ENCODE data around the gene ALPK1. TPM values are rescaled to one million over a fixed set of nuclear protein-coding genes. Genes with fewer than 3 reads are reported as not detected.

ALPK1 gene
- total RNA-seq, 4 donors from 2014 or later: 16.5 to 38.1 (median 31.5) TPM

GRCh38 chr4:112416464-112416863, 119.3 kb downstream of the ALPK1 start:
- Histone ChIP-seq H3K36me3 (peaks cover 0 to 66% (median 4%) of the 10 kb centered on the region in 3 donors), H3K27ac (no peak overlapping the region), H3K4me3 (no peak overlapping the region), H3K27me3 (no peaks in the 10 kb centered on the region), H3K9me3 (peaks cover 0 to 4% (median 0%) of the 10 kb centered on the region in 4 donors), H3K4me1 (no peaks in the 10 kb centered on the region)
- WGBS, 2 donors: 95 to 98% methylated on average over 3 of the region's 3 CpGs
- no peak for TF ChIP-seq CTCF (IDR thresholded peaks at IDR 0.05)
- TF ChIP-seq EP300 (IDR thresholded peaks at IDR 0.05): no peak
- no peak for TF ChIP-seq POLR2A (IDR thresholded peaks at IDR 0.05)
- DNase-seq (ENCODE audit: low spot score in 2 of 2): no peak

GRCh38 chr4:112418092-112418491, 120.9 kb downstream of the ALPK1 start:
- H3K9me3 ChIP-seq: peaks cover 0 to 4% (median 0%) of the 10 kb centered on the region in 4 donors

GRCh38 chr4:112421911-112422310, 124.7 kb downstream of the ALPK1 start:
- TF ChIP-seq POLR2A (IDR thresholded peaks at IDR 0.05) (no peak), EP300 (IDR thresholded peaks at IDR 0.05) (no peak), CTCF (IDR thresholded peaks at IDR 0.05) (no peak)
- Histone ChIP-seq H3K4me1 (no peaks in the 10 kb centered on the region), H3K27me3 (no peaks in the 10 kb centered on the region), H3K36me3 (peaks cover 0 to 57% (median 4%) of the 10 kb centered on the region in 3 donors), H3K27ac (no peak overlapping the region), H3K9me3 (no peaks in the 10 kb centered on the region), H3K4me3 (no peak overlapping the region)
- DNase-seq (ENCODE audit: low spot score in 2 of 2): no peak
- 92 to 96% methylated on average over 7 of the region's 7 CpGs for WGBS, 2 donors

More at GRCh38 chr4:112418092-112418491, 120.9 kb downstream of the ALPK1 start:
- TF ChIP-seq POLR2A (IDR thresholded peaks at IDR 0.05) (no peak), EP300 (IDR thresholded peaks at IDR 0.05) (no peak), CTCF (IDR thresholded peaks at IDR 0.05) (no peak)
- no peak for DNase-seq (ENCODE audit: low spot score in 2 of 2)
- no peak overlapping the region for H3K4me3 ChIP-seq
- H3K36me3 ChIP-seq: peaks cover 0 to 67% (median 4%) of the 10 kb centered on the region in 3 donors
- WGBS, 2 donors: 60 to 66% methylated on average over 10 of the region's 10 CpGs
- H3K4me1 ChIP-seq: no peaks in the 10 kb centered on the region
- H3K27ac ChIP-seq: no peak overlapping the region
- H3K27me3 ChIP-seq: no peaks in the 10 kb centered on the region

- H3K36me3 ChIP-seq: peaks cover 0 to 59% (median 4%) of the 10 kb centered on the region in 3 donors
- TF ChIP-seq POLR2A (IDR thresholded peaks at IDR 0.05) (no peak), EP300 (IDR thresholded peaks at IDR 0.05) (no peak), CTCF (IDR thresholded peaks at IDR 0.05) (no peak)
- no peaks in the 10 kb centered on the region for H3K9me3 ChIP-seq
- no peak for DNase-seq (ENCODE audit: low spot score in 2 of 2)
- WGBS, 2 donors: 65 to 68% methylated on average over 2 of the region's 2 CpGs
- H3K4me3 ChIP-seq: no peak overlapping the region
- no peaks in the 10 kb centered on the region for H3K4me1 ChIP-seq
- H3K27me3 ChIP-seq: no peaks in the 10 kb centered on the region
- no peak overlapping the region for H3K27ac ChIP-seq
These were observed 125.5 kb downstream of the ALPK1 start for GRCh38 chr4:112422644-112423043.

GRCh38 chr4:112423591-112423990, 126.4 kb downstream of the ALPK1 start:
- H3K4me1 ChIP-seq: no peaks in the 10 kb centered on the region
- WGBS, 2 donors: 78 to 97% methylated on average over 1 of the region's 1 CpG
- peaks cover 0 to 62% (median 0%) of the 10 kb centered on the region in 3 donors for H3K36me3 ChIP-seq
- no peak for TF ChIP-seq POLR2A (IDR thresholded peaks at IDR 0.05)
- no peaks in the 10 kb centered on the region for H3K27me3 ChIP-seq
- DNase-seq (ENCODE audit: low spot score in 2 of 2): no peak
- no peak overlapping the region for H3K4me3 ChIP-seq
- no peaks in the 10 kb centered on the region for H3K9me3 ChIP-seq
- H3K27ac ChIP-seq: no peak overlapping the region

GRCh38 chr4:112425823-112426222, 128.7 kb downstream of the ALPK1 start:
- Histone ChIP-seq H3K9me3 (no peaks in the 10 kb centered on the region), H3K27me3 (no peaks in the 10 kb centered on the region), H3K36me3 (peaks cover 0 to 75% (median 6%) of the 10 kb centered on the region in 3 donors), H3K4me3 (no peak overlapping the region), H3K4me1 (no peaks in the 10 kb centered on the region), H3K27ac (no peak overlapping the region)
- WGBS, 2 donors: 89 to 91% methylated on average over 4 of the region's 4 CpGs
- no peak for DNase-seq (ENCODE audit: low spot score in 2 of 2)
- TF ChIP-seq POLR2A (IDR thresholded peaks at IDR 0.05) (no peak), EP300 (IDR thresholded peaks at IDR 0.05) (no peak), CTCF (IDR thresholded peaks at IDR 0.05) (no peak)

All from tibial nerve (tissue), 4 donors.